HepG2 (cell line): ENCODE data around the gene TCEAL3. TPM values are rescaled to one million over a fixed set of nuclear protein-coding genes. Genes with fewer than 3 reads are reported as not detected.

Source experiments
- ELF1 ChIP-seq: sonication (generic); formaldehyde crosslinking; IDR thresholded peaks from 2 replicates; pipeline ENCODE4 v1.4.0; 2020; ENCODE audit warnings: missing genetic modification reagents
- FOSL2 ChIP-seq: sonication (generic); formaldehyde crosslinking; IDR thresholded peaks from 2 replicates; pipeline ENCODE4 v1.4.0; 2020; ENCODE audit warnings: missing genetic modification reagents
- GFI1 ChIP-seq: sonication (generic); formaldehyde crosslinking; IDR thresholded peaks from 2 replicates; pipeline ENCODE4 v1.5.0; 2020; ENCODE audit warnings: missing genetic modification reagents, mild to moderate bottlenecking, borderline replicate concordance
- IKZF4 ChIP-seq: sonication (generic); formaldehyde crosslinking; IDR thresholded peaks from 2 replicates; pipeline ENCODE4 v1.5.1; 2020; ENCODE audit warnings: borderline replicate concordance, mild to moderate bottlenecking, low read depth, missing genetic modification reagents; ENCODE audit errors: not compliant biosample characterization
- MAZ ChIP-seq, 2 experiments: sonication (generic) in 1 of 2; formaldehyde crosslinking in 1 of 2; IDR thresholded peaks; 2 replicates each; pipeline versions ENCODE4 v1.5.0 to v1.6.1; 2012 to 2020; ENCODE audit warnings: low read depth in 2 of 2, mild to moderate bottlenecking in 2 of 2, borderline replicate concordance in 1 of 2, improper control_type of control experiment in 1 of 2, low read length in 1 of 2, missing genetic modification reagents in 1 of 2, moderate library complexity in 1 of 2
- MXD1 ChIP-seq: sonication (generic); formaldehyde crosslinking; IDR thresholded peaks from 2 replicates; pipeline ENCODE4 v1.4.0; 2020; ENCODE audit warnings: mild to moderate bottlenecking, missing genetic modification reagents
- NFKB2 ChIP-seq: sonication (generic); formaldehyde crosslinking; IDR thresholded peaks from 2 replicates; pipeline ENCODE4 v1.4.0; 2020; ENCODE audit warnings: missing genetic modification reagents, borderline replicate concordance
- PHF5A ChIP-seq: IDR thresholded peaks from one replicate; pipeline ENCODE4 v1.6.1; 2018; ENCODE audit warnings: low read depth, missing genetic modification reagents; ENCODE audit not compliant: unreplicated experiment
- PHF8 ChIP-seq: sonication (generic); formaldehyde crosslinking; IDR thresholded peaks from 2 replicates; pipeline ENCODE4 v1.5.0; 2020; ENCODE audit warnings: missing genetic modification reagents
- SMAD3 ChIP-seq: sonication (generic); formaldehyde crosslinking; IDR thresholded peaks from 2 replicates; pipeline ENCODE4 v1.4.0; 2020; ENCODE audit warnings: missing genetic modification reagents
- UBTF ChIP-seq: sonication (generic); formaldehyde crosslinking; IDR thresholded peaks from 2 replicates; pipeline ENCODE4 v1.4.0; 2020; ENCODE audit warnings: mild to moderate bottlenecking, missing genetic modification reagents
- ZBTB2 ChIP-seq: sonication (generic); formaldehyde crosslinking; IDR thresholded peaks from 2 replicates; pipeline ENCODE4 v1.8.0; 2022; ENCODE audit warnings: low read depth, missing genetic modification reagents
- ZBTB38 ChIP-seq: sonication (generic); formaldehyde crosslinking; IDR thresholded peaks from 2 replicates; pipeline ENCODE4 v1.5.1; 2020; ENCODE audit warnings: mild to moderate bottlenecking, missing genetic modification reagents
- ZFP62 ChIP-seq: sonication (generic); formaldehyde crosslinking; IDR thresholded peaks from 2 replicates; pipeline ENCODE4 v1.4.0; 2020; ENCODE audit warnings: missing genetic modification reagents
- ZFX ChIP-seq: sonication (generic); formaldehyde crosslinking; IDR thresholded peaks from 2 replicates; pipeline ENCODE4 v1.4.0; 2020; ENCODE audit warnings: mild to moderate bottlenecking, low read depth, missing genetic modification reagents, moderate library complexity
- ZGPAT ChIP-seq: IDR thresholded peaks from 2 replicates; pipeline ENCODE4 v1.6.1; 2016; ENCODE audit warnings: mild to moderate bottlenecking
- ZMAT3 ChIP-seq: sonication (generic); formaldehyde crosslinking; conservative IDR thresholded peaks from 2 replicates; pipeline ENCODE4 v1.7.0; 2021; ENCODE audit warnings: missing genetic modification reagents
- ZMYM4 ChIP-seq: sonication (generic); formaldehyde crosslinking; IDR thresholded peaks from 2 replicates; pipeline ENCODE4 v1.8.1; 2023; ENCODE audit warnings: mild to moderate bottlenecking, missing genetic modification reagents
- ZNF574 ChIP-seq: sonication (generic); formaldehyde crosslinking; IDR thresholded peaks from 2 replicates; pipeline ENCODE4 v1.4.0; 2020; ENCODE audit warnings: missing genetic modification reagents
- polyA plus RNA-seq, 8 experiments: library from polyadenylated mRNA; depleted of rRNA in 3 of 8; stranded (reverse) in 7 of 8; unstranded in 1 of 8; fragments of >200 nt; fragmentation: Illumina TruSeq in 4 of 8; extraction: Trizol in 4 of 8; gene quantifications; 2 replicates each; pipeline versions ENCODE4 v1.2.1 to v1.2.3, GENCODE V29; 2011 to 2016; ENCODE audit warnings: low read depth in 4 of 8, missing spikeins in 1 of 8, mixed read lengths in 1 of 8; ENCODE audit not compliant: insufficient read depth in 1 of 8
- total RNA-seq, 5 experiments: library from RNA; depleted of rRNA; stranded (reverse); fragments of >200 nt; fragmentation: Illumina TruSeq; extraction: Trizol; gene quantifications; 2 replicates each; pipeline ENCODE4 v1.2.3, GENCODE V29; 2016; ENCODE audit warnings: low read depth in 1 of 5

TCEAL3 gene
- total and polyA plus RNA-seq, 2 of the 13 experiments (the other 11 are each of a cell fraction or from before 2014, with no cell fraction given) = 0.09 to 0.12 TPM

GRCh38 chrX:103629318-103630170 lies 21.8 kb downstream of the TCEAL3 start (continued):
- peak; percentile 50 for TF ChIP-seq ZNF574 (CRISPR knock-in tag)
- TF ChIP-seq ELF1 = 0 out of 2 replicates have a peak, but pooled peaks have one; percentile 28
- TF ChIP-seq FOSL2 (CRISPR knock-in tag) = 0 out of 2 replicates have a peak, but pooled peaks have one; percentile 11
- TF ChIP-seq IKZF4 = peak; percentile 30
- 0 out of 2 replicates have a peak, but pooled peaks have one; percentile 12 for TF ChIP-seq ZBTB38 (CRISPR knock-in tag)
- TF ChIP-seq ZMAT3 = 0 out of 2 replicates have a peak, but pooled peaks have one; percentile 29
- peak; percentile 85 for TF ChIP-seq PHF8
- no peak for TF ChIP-seq GFI1
- no peak for TF ChIP-seq ZFP62 (CRISPR knock-in tag)
- peak; percentile 17; the same call in 1 of the 2 replicates for TF ChIP-seq ZGPAT (CRISPR knock-in tag)
- TF ChIP-seq UBTF = 0 out of 2 replicates have a peak, but pooled peaks have one; percentile 28
- peak; percentile 94 for TF ChIP-seq ZFX
- no peak for TF ChIP-seq PHF5A (CRISPR knock-in tag)
- TF ChIP-seq ZMYM4 (CRISPR knock-in tag) = 0 out of 2 replicates have a peak, but pooled peaks have one; percentile 13
- TF ChIP-seq ZBTB2 (CRISPR knock-in tag) = no peak
- no peak for TF ChIP-seq MAZ (IDR thresholded peaks at IDR 0.05; ENCODE audit: borderline replicate concordance, low read depth, low read length)
- peak; percentile 46; the same call in 1 of the 2 replicates for TF ChIP-seq MAZ (CRISPR knock-in tag; IDR thresholded peaks at IDR 0.05; ENCODE audit: low read depth)
- TF ChIP-seq MXD1 (CRISPR knock-in tag) = peak; percentile 67; the same call in 1 of the 2 replicates
- peak; percentile 56; the same call in 1 of the 2 replicates for TF ChIP-seq NFKB2
- TF ChIP-seq SMAD3 (CRISPR knock-in tag) = no peak
